GM10266 (cell line): ENCODE data around the gene SH3BP2.

ENCODE experiments used
- DNase-seq: peaks from one replicate; pipeline ENCODE4 v3.0.0; 2012; ENCODE audit errors: extremely low spot score
- CTCF ChIP-seq: IDR thresholded peaks from 2 replicates; pipeline ENCODE4 v1.5.1; 2012; ENCODE audit warnings: mild to moderate bottlenecking, low read depth; ENCODE audit not compliant: control insufficient read depth, insufficient read depth; ENCODE audit errors: missing control alignments

SH3BP2 gene

GRCh38 chr4:2843941-2844584, 51.2 kb downstream of the SH3BP2 start:
- TF ChIP-seq CTCF: no peak
- DNase-seq: peak; percentile 31

- no peak for DNase-seq
- no peak for TF ChIP-seq CTCF
These were observed 53.3 kb downstream of the SH3BP2 start for GRCh38 chr4:2846172-2846571.

- DNase-seq: no peak
- no peak for TF ChIP-seq CTCF
These were observed 54.5 kb downstream of the SH3BP2 start for GRCh38 chr4:2847302-2847871.

- no peak for DNase-seq
- TF ChIP-seq CTCF: no peak
These were observed 55.6 kb downstream of the SH3BP2 start for GRCh38 chr4:2848449-2848848.

- TF ChIP-seq CTCF: no peak
- DNase-seq: no peak
These were observed 56.6 kb downstream of the SH3BP2 start for GRCh38 chr4:2849267-2850152.

GRCh38 chr4:2850966-2851798, 58.3 kb downstream of the SH3BP2 start:
- TF ChIP-seq CTCF: no peak
- no peak for DNase-seq
